Measurements from ENCODE around the gene MRGPRX2. TPM values are rescaled to one million over a fixed set of nuclear protein-coding genes. Genes with fewer than 3 reads are reported as not detected.
A peak's percentile ranks its signal among the peaks of the same experiment; 100 is the strongest.

The MRGPRX2 gene
- total and polyA plus RNA-seq, 9 of the 15 experiments (the other 6 are each of a cell fraction or from before 2014, with no cell fraction given) = not detected

DNA sequence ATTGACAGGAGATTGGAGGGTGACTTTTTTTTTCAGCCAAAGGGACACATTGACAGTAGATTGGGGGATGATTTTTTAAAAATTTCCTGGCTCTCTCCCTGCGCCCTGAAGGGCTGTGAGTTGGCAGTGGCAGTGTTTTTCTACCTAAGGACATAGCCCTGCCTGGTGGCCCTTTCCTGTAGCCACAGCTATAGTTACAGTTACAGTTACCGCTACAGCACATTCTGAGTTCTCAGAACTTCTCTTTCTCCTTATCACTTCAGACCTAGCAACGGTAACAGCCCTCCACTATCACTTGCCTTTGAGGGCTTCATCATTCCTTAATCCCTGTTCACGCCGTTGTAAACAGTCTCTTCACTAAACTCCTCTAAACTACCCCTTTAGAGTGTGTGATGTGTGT, 684 bp downstream of the MRGPRX2 start:
- 1% methylated on average over 5 of the region's 5 CpGs for WGBS (ENCODE audit: insufficient coverage, low coverage, missing lambda C conversion rate)
- Histone ChIP-seq H3K27ac (ENCODE audit: extremely low read depth, low read depth, low read length) (no peak overlapping the region), H3K4me1 (replicated peaks in 1 of 2; ENCODE audit: control insufficient read depth in 2 of 2, insufficient read depth in 2 of 2, low read length in 2 of 2) (peaks cover 0 to 3% of the 10 kb centered on the region in 2 experiments; a peak in 1 of 5 replicates), H3K27me3 (ENCODE audit: control insufficient read depth in 2 of 2, insufficient read depth in 2 of 2, low read length in 2 of 2) (peaks cover 0 to 12% of the 10 kb centered on the region in 2 experiments; a peak in 2 of 5 replicates), H3K36me3 (ENCODE audit: control insufficient read depth, insufficient read depth, low read length) (no peaks in the 10 kb centered on the region), H3K4me2 (ENCODE audit: insufficient read depth, low read length) (no peak overlapping the region), H2AFZ (ENCODE audit: low read depth, low read length) (no peak overlapping the region), H3K9me3 (replicated peaks; ENCODE audit: control insufficient read depth, insufficient read depth, low read depth, low read length) (no peaks in the 10 kb centered on the region), H3K4me3 (no peak overlapping the region), H3K9me1 (ENCODE audit: control insufficient read depth, insufficient read depth, low read length) (no peaks in the 10 kb centered on the region), H3K79me2 (ENCODE audit: control insufficient read depth, insufficient read depth, low read length) (no peaks in the 10 kb centered on the region), H4K20me1 (replicated peaks; ENCODE audit: control insufficient read depth, insufficient read depth, low read length) (no peaks in the 10 kb centered on the region), H3K9ac (ENCODE audit: insufficient read depth in 1 of 2, low read depth in 2 of 2, low read length in 2 of 2) (no peak overlapping the region)
- ATAC-seq = no peak
- no peak for TF ChIP-seq TCFL5 (CRISPR knock-in tag; conservative IDR thresholded peaks at IDR 0.05)
- TF ChIP-seq, protein P1, sequence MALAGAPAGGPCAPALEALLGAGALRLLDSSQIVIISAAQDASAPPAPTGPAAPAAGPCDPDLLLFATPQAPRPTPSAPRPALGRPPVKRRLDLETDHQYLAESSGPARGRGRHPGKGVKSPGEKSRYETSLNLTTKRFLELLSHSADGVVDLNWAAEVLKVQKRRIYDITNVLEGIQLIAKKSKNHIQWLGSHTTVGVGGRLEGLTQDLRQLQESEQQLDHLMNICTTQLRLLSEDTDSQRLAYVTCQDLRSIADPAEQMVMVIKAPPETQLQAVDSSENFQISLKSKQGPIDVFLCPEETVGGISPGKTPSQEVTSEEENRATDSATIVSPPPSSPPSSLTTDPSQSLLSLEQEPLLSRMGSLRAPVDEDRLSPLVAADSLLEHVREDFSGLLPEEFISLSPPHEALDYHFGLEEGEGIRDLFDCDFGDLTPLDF (CRISPR knock-in tag; IDR thresholded peaks at IDR 0.05) = no peak
- DNase-seq (ENCODE audit: extremely low read depth in 1 of 4, low spot score in 3 of 4) = no peak
- ChIA-PET POLR2A (no interaction called here), CTCF (ENCODE audit: low intra/inter-chr PET ratio) (no interaction called here)
- no peak for FAIRE-seq
- BruUV-seq (replicated peaks) = no TSS peak
- intact Hi-C loops (cut with micrococcal nuclease) = no loop called here
- in situ Hi-C loops (cut with MboI) = loop anchor here (25.0 kb wide), 1 partner anchor 702 kb away; no protein-coding TSS in a partner anchor

DNA sequence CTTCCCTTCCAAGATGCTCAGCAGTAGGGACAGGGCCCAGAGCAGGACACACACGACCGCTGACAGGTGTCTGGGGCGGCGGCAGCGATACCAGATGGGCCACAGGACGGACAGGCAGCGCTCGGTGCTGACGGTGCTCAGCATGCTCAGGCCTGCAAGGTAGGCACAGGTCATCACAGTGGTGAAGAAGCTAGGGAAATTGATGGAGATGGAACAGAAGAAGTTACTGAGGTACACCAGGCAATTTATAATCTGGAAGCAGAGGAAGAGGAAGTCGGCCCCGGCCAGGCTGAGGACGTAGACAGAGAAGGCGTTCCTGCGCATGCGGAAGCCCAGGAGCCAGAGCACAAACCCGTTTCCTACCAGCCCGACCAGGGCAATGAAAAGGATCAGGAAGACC, 4.6 kb downstream of the MRGPRX2 start:
- no peaks in the 10 kb centered on the region for H3K79me2 ChIP-seq (ENCODE audit: control insufficient read depth, insufficient read depth, low read length)
- H3K4me3 ChIP-seq = 0 out of 2 replicates have a peak overlapping the region, but pooled peaks have one; percentile 12
- BruUV-seq (replicated peaks) = no TSS peak
- no peaks in the 10 kb centered on the region for H4K20me1 ChIP-seq (replicated peaks; ENCODE audit: control insufficient read depth, insufficient read depth, low read length)
- H3K4me1 ChIP-seq (replicated peaks in 1 of 2; ENCODE audit: control insufficient read depth in 2 of 2, insufficient read depth in 2 of 2, low read length in 2 of 2) = peaks cover 0 to 3% of the 10 kb centered on the region in 2 experiments; a peak in 1 of 5 replicates
- no peak overlapping the region for H3K27ac ChIP-seq (ENCODE audit: extremely low read depth, low read depth, low read length)
- FAIRE-seq (no peak), ATAC-seq (peak; percentile 63), DNase-seq (ENCODE audit: extremely low read depth in 1 of 4, low spot score in 3 of 4) (no peak)
- 4% methylated on average over 11 of the region's 17 CpGs for WGBS (ENCODE audit: insufficient coverage, low coverage, missing lambda C conversion rate)
- H3K4me2 ChIP-seq (ENCODE audit: insufficient read depth, low read length) = peak overlapping the region; percentile 27; the same call in 1 of the 2 replicates
- H3K9ac ChIP-seq (ENCODE audit: insufficient read depth in 1 of 2, low read depth in 2 of 2, low read length in 2 of 2) = peak overlapping the region in 1 of 2 experiments; percentile 31; a peak in 2 of 4 replicates
- intact Hi-C loops (cut with micrococcal nuclease) (no loop called here), in situ Hi-C loops (cut with MboI) (loop anchor here (25.0 kb wide), 1 partner anchor 706 kb away; no protein-coding TSS in a partner anchor)
- no peaks in the 10 kb centered on the region for H3K9me1 ChIP-seq (ENCODE audit: control insufficient read depth, insufficient read depth, low read length)
- H3K27me3 ChIP-seq (ENCODE audit: control insufficient read depth in 2 of 2, insufficient read depth in 2 of 2, low read length in 2 of 2) = peaks cover 0 to 12% of the 10 kb centered on the region in 2 experiments; a peak in 2 of 5 replicates
- no peaks in the 10 kb centered on the region for H3K36me3 ChIP-seq (ENCODE audit: control insufficient read depth, insufficient read depth, low read length)
- H3K9me3 ChIP-seq (replicated peaks; ENCODE audit: control insufficient read depth, insufficient read depth, low read depth, low read length) = no peaks in the 10 kb centered on the region
- peak overlapping the region; percentile 68 for H2AFZ ChIP-seq (ENCODE audit: low read depth, low read length)
- ChIA-PET CTCF (ENCODE audit: low intra/inter-chr PET ratio) (no interaction called here), POLR2A (no interaction called here)
- TF ChIP-seq TBP (optimal IDR thresholded peaks at IDR 0.05; ENCODE audit: low read depth, low read length) = no peak
- TF ChIP-seq TARDBP (IDR thresholded peaks at IDR 0.05) = no peak
- no peak for TF ChIP-seq KAT2B (IDR thresholded peaks at IDR 0.05; ENCODE audit: low read depth, low read length)
- no peak for TF ChIP-seq STAT5A (IDR thresholded peaks at IDR 0.05; ENCODE audit: borderline replicate concordance, low read length)
- peak; percentile 88 to 89 for TF ChIP-seq NRF1 (conservative IDR thresholded peaks at IDR 0.05 in 1 of 2, IDR thresholded peaks at IDR 0.05 in 1 of 2)
- no peak for TF ChIP-seq TEAD1 (CRISPR knock-in tag; IDR thresholded peaks at IDR 0.05)
- TF ChIP-seq GABPA (tag; conservative IDR thresholded peaks at IDR 0.05; ENCODE audit: low read depth) = no peak
- TF ChIP-seq SPI1 (IDR thresholded peaks at IDR 0.05; ENCODE audit: borderline replicate concordance, low read depth, low read length) = peak; percentile 42; the same call in 1 of the 2 replicates
- no peak for TF ChIP-seq RBFOX2 (IDR thresholded peaks at IDR 0.05; ENCODE audit: low read depth, low read length)
- TF ChIP-seq TAF1 (IDR thresholded peaks at IDR 0.05; ENCODE audit: control insufficient read depth, extremely low read depth, insufficient read depth, low read length, severe bottlenecking) = no peak
